Measurements from ENCODE around the gene EP400.

EP400 gene

GRCh38 chr12:131903270-131904255 lies 46.2 kb upstream of the EP400 start:
- no peak for TF ChIP-seq CTCF (IDR thresholded peaks at IDR 0.05; ENCODE audit: insufficient read depth, low read depth, low read length, missing control alignments)
- DNase-seq (ENCODE audit: low read depth): no peak
- no peak overlapping the region for H3K4me3 ChIP-seq (ENCODE audit: low read depth, low read length)

- TF ChIP-seq CTCF (IDR thresholded peaks at IDR 0.05; ENCODE audit: insufficient read depth, low read depth, low read length, missing control alignments): no peak
- no peak overlapping the region for H3K4me3 ChIP-seq (ENCODE audit: low read depth, low read length)
- DNase-seq (ENCODE audit: low read depth): no peak
Measured at GRCh38 chr12:131904346-131904745, 45.4 kb upstream of the EP400 start.

GRCh38 chr12:131905081-131905629 lies 44.6 kb upstream of the EP400 start:
- DNase-seq (ENCODE audit: low read depth): no peak
- no peak overlapping the region for H3K4me3 ChIP-seq (ENCODE audit: low read depth, low read length)
- no peak for TF ChIP-seq CTCF (IDR thresholded peaks at IDR 0.05; ENCODE audit: insufficient read depth, low read depth, low read length, missing control alignments)

- TF ChIP-seq CTCF (IDR thresholded peaks at IDR 0.05; ENCODE audit: insufficient read depth, low read depth, low read length, missing control alignments): no peak
Measured at GRCh38 chr12:131905630-131906091, 44.1 kb upstream of the EP400 start.

GRCh38 chr12:131907379-131908091 lies 42.2 kb upstream of the EP400 start:
- H3K4me3 ChIP-seq (ENCODE audit: low read depth, low read length): no peak overlapping the region
- no peak for DNase-seq (ENCODE audit: low read depth)
- no peak for TF ChIP-seq CTCF (IDR thresholded peaks at IDR 0.05; ENCODE audit: insufficient read depth, low read depth, low read length, missing control alignments)

More at GRCh38 chr12:131905630-131906091, 44.1 kb upstream of the EP400 start:
- no peak overlapping the region for H3K4me3 ChIP-seq (ENCODE audit: low read depth, low read length)
- DNase-seq (ENCODE audit: low read depth): no peak

- H3K4me3 ChIP-seq (ENCODE audit: low read depth, low read length): no peak overlapping the region
- no peak for DNase-seq (ENCODE audit: low read depth)
- no peak for TF ChIP-seq CTCF (IDR thresholded peaks at IDR 0.05; ENCODE audit: insufficient read depth, low read depth, low read length, missing control alignments)
Measured at GRCh38 chr12:131908092-131909080, 41.4 kb upstream of the EP400 start.
